CD4-positive, alpha-beta T cell treated with Interleukin-1 beta for 1 hour (primary cell): ENCODE results near the gene LCAT.
A peak's percentile ranks its signal among the peaks of the same experiment; 100 is the strongest.
"Not testable (repeated sequence)": the region's sequence is repeated elsewhere in the genome, so short reads cannot be mapped to it uniquely, and the experiment has no call there.

ENCODE experiments used
- DNase-seq, 2 donors: peaks; one replicate each; pipeline ENCODE4 v3.0.0-alpha.2; 2020 to 2022

The LCAT gene

DNA sequence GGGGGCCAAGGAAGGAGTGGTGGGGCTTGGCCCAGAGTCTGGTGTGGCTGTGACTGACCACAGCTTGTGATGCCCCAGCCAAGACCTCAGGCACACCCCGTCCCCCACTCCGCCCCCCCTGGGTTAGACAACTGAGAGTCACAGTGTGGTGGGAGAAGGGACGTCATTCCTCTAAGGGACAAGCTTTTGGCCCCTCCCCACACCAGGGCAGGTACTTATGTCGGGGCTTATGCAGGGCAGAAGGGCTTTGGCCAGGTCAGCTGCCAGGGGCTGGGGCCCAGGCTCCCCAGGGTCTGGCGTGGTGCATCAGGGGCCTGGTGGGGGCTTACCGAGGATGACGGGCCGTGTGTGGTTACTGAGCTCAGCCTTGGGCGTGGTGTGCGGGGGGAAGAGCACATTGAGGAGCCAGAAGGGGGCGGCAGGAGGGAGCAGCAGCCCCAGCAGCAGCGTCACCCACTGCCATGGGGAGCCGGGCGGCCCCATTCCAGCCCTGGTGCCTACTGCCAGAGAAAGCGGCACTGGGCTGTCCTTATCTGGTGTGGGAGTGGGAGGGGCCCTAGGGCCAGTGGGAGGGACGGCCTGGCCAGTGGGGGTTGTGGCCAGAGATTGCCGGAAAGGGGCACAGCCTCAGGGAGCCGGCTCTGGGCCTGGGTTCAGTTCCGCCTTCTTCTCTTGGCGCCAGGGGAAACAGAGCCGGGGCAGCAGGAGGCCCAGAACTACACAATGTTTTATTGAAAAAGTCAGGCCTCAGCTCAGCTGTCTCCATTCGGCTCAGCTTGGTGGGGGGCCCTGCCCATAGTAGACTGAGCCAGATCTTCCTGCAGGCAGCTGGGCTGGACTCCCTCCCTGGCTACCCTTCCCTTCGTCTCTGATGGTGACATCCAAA is at the start of gene LCAT:
Gene LCAT, minus strand, starts transcription at position 502 of the 886 bp plus-strand sequence. Its CDS starts 19 bp downstream, at position 483.
- no peak for DNase-seq

DNA sequence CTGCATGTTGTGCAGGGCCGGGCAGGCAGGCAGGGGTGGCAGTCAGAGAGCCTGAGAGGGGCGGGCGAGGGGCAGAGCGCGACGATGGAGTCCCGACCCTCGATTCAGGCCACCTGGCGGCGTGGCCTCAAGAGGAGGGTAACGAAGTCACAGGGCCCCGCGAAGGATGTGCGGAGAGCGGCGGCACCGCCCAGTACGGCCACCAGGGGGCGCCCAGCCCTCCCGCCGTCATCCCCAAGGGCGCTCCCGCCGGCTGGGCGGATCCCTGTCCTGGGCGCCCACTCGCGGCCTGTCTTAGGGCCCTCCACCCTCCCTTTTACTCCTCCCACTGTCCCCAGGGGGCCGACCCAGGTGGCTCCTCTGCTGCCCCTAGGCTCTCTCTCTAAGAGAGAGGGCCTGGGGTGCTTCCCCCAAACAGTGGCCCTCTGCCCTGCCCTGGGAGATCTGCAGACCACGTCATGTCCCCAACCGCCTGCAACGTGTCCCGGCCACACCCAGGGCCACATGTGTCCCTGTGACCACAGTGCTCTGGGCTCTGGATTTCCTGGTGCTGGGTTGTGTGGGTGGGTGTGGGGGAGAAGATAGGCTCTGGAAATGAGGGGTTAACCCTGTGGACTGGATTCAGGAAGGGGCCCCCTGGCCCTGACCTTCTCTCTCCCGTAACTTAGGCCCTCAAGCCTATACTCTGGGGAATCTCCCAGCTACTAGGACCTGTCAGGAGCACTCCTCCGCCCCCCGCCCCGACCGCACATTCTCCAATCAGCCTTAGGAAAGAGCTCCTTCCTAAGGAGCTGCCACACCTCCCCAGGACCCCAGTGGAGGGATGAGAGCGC is 49.5 kb upstream of the LCAT start:
- peak; percentile 85 to 88 for DNase-seq

- no peak for DNase-seq
These were observed 48.8 kb upstream of the LCAT start for GRCh38 chr16:67992661-67993206.

DNA sequence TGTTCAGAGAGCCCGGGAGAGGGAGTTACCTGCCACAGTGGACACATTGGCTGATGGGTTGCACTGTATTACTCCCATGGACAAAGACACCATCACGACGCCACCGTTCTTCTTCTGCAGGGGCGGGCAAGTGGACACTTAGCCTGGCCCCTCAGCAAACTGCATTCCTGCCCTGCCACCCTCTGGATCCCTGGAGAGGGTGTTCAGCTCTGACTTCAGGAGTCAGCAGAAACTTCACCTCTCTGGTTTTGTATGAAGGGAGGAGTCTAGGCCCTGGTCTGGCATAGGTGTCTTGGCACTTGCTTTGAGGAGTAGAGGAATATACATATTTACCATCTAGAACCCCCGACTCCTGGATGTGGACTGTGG is 46.1 kb upstream of the LCAT start:
- DNase-seq: no peak

GRCh38 chr16:67989322-67990017 is 45.5 kb upstream of the LCAT start:
- no peak for DNase-seq

GRCh38 chr16:67988675-67989074 is 44.8 kb upstream of the LCAT start:
- DNase-seq: no peak

GRCh38 chr16:67987460-67988160 is 43.7 kb upstream of the LCAT start:
- DNase-seq: no peak

DNA sequence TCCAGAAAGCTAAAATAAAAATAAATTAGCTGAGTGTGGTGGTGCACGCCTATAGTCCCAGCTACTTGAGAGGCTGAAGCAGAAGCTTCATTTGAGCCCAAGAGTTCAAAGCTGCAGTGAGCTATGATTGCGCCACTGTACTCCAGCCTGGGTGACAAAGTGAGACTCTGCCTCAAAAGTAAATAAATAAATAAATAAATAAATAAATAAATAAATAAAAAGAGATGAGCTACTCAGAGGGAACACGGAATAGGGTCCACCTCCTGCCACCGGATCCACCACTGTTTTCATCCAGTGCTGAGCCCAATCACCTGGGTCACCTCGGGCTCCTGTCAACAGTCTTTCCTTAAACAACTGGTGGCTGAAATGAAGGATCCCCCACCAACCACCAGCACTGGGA is 43.0 kb upstream of the LCAT start:
- no peak for DNase-seq

GRCh38 chr16:67982011-67982696 is 38.2 kb upstream of the LCAT start:
- no peak for DNase-seq

DNA sequence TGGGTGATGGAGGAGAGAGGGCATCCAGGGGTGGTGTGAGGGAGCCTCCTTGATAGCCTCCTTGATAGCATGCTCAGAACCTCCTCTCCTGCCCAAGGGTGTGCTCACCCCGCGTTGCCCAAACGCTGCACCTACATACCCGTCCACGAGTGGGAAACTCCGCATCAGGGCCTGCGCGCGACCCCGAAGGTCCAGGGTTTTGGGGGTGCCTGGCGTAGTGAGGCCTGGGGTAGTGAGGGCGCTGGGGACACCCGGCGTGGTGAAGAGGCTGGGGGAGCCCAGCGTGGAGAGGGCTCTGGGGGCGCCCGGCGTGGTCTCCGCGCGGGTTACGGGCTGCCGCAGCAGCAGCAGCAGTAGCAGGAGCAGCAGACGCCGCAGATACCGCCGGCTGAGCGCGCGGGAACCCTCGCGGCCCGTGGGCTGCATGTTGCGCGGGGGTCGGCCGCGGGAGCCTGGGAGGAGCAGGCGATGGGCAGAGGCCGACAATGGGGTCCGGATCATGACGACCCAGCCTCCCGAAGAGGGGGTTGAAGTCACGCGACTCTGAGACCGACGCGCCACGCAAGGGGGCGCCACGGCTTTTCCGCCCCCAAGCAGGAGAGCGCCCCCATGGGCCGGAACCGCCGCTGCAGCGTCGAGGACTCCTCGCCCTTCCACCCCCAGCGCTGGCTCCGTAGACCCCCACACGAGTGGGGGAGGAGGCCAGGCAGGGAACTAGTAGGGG is 36.2 kb upstream of the LCAT start, which contains the start of gene DPEP3:
Gene DPEP3, minus strand, starts transcription at position 545 of the 724 bp plus-strand sequence. Its CDS starts 119 bp downstream, at position 426.
- DNase-seq: peak in 1 of 2 donors; percentile 14

DNA sequence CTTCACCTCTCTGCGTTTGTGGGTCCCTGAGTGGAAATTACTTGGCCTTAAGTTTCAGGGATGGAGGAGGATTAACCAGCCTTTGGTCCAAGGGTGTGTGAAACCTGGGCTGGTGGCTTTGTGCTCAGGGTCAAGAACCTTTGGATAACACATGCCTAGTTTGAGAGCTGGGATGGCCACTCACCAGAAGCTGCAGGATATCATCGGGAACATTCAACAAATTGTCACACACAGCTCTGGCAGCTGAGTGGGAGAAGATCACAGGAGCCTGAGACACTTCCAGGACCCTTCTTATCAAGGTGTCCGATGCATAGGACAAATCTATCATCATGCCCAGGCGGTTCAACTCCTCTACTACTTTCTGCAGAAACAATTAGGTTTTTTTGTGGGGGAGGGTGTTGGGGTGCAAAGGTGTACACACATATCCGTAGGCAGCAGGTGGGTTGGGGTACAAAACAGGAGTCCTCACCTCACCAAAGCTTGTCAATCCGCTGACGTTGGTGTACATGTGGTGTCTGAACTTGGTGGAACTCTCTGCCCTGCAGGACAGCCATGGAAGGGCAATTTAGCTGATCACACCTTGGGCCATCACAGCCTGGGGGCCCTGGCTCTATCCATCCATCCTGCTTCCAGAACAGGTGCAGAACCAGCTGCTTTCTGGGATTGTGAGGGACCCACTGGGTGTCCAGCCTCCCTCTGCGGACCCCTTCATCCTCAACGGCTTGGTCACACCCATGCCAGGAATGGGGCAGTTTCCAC is 33.7 kb upstream of the LCAT start:
- DNase-seq: no peak

- no peak for DNase-seq
These were observed 33.1 kb upstream of the LCAT start for GRCh38 chr16:67977005-67977404.

DNA sequence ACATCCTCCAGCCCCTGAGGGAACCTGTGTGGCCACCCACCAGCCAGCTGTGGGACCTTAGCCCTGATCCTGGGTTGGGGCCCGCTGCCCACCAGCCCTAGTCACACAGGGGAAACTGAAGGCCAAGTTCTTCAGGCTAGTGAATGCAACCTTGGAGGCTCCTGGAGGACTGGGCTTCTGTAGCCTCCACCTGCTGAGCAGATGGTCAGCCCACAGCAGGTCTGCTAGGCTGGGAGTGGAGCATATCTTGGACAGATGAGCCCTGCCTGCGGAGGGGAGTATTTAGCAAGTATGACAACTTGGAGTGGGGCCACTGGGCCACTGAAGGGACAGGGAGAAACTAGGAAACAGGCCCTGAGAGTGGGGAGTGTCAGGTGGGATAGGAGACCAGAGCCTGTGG is 32.3 kb upstream of the LCAT start:
- DNase-seq: no peak

DNA sequence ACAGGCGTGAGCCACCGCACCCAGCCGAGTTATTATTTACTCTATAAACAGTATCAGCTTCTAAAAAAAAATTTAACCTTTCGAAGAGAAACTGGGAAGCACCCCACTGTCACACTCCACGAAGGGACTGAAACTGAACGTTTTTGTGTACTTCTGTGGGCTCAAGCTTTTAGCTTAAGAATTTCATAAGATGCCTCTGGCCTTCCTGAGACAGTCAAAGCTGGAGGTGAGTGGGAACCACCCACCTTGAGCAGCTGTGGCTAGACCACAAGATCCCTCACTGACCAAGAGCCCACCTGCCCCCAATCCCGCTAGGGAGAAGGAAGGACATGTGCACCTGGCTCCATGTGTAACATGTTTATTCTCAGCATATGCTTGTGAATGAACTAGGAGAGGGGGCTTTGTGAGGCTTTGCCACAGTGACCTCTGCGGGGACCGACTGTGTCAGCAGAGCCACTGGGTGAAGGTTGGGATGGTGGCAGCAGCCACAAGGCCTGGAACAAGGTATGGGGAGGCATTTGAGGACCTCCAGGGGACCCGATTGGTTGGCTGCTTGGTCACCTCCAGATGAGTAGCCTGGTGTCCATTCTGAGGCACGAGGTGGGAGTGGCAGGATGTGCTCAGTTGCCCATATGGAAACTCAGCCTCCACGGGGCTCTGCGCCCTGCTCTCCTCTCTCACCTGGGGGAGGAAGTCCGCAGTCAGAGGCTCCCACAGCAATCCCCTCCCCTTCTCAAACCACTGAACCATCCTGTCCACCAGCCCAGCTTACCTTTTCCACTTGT is 31.6 kb upstream of the LCAT start:
- no peak for DNase-seq

DNA sequence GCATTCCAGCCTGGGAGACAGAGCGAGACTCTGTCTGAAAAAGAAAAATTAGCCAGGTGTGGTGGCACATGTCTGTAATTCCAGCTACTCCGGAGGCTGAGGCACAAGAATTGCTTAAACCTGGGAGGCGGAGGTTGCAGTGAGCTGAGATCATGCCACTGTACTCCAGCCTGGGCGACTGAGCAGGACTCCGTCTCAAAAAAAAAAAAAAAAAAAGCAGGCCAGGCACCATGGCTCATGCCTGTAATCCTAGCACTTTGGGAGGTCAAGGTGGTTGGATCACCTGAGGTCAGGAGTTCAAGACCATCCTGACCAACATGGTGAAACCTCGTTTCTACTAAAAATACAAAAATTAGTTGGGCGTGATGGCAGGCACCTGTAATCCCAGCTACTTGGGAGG is 28.4 kb upstream of the LCAT start:
- DNase-seq: not testable (repeated sequence)

- no peak for DNase-seq
These were observed 27.2 kb upstream of the LCAT start for GRCh38 chr16:67971111-67971510.

- peak in 1 of 2 donors; percentile 29 for DNase-seq
These were observed 25.5 kb upstream of the LCAT start for GRCh38 chr16:67969254-67970039.
